ENCODE results near the gene TRUB1. TPM values are rescaled to one million over a fixed set of nuclear protein-coding genes. Genes with fewer than 3 reads are reported as not detected.

The TRUB1 gene
- total and polyA plus RNA-seq, 2 donors from 2014 or later: 11.5 to 17.1 TPM

- Histone ChIP-seq H3K4me1 (ENCODE audit: control insufficient read depth in 2 of 3, insufficient read depth in 2 of 3, low read depth in 1 of 3, low read length in 3 of 3) (peaks cover 0 to 8% (median 0%) of the 10 kb centered on the region in 3 donors), H3K27ac (ENCODE audit: low read depth in 2 of 2, low read length in 2 of 2) (no peak overlapping the region), H3K9me3 (ENCODE audit: control insufficient read depth in 2 of 3, insufficient read depth in 1 of 3, low read length in 3 of 3) (no peaks in the 10 kb centered on the region), H3K27me3 (ENCODE audit: control insufficient read depth, insufficient read depth, low read length) (no peaks in the 10 kb centered on the region), H3K4me3 (ENCODE audit: low read length in 3 of 3) (no peak overlapping the region), H3K36me3 (ENCODE audit: control insufficient read depth in 2 of 3, insufficient read depth in 3 of 3, low read length in 3 of 3) (peaks cover 3 to 9% (median 5%) of the 10 kb centered on the region in 3 donors), H3K9ac (ENCODE audit: low read length in 3 of 3) (no peak overlapping the region)
- intact Hi-C loops (cut with DNase I): no loop called here
- DNase-seq (no peak), FAIRE-seq (no peak)
- no peak for TF ChIP-seq CTCF (IDR thresholded peaks at IDR 0.05; ENCODE audit: borderline replicate concordance, extremely low read depth, insufficient read depth)
Measured at GRCh38 chr10:114943000-114943399, 5.0 kb downstream of the TRUB1 start.

- H3K9ac ChIP-seq (ENCODE audit: low read length in 3 of 3): no peak overlapping the region
- no peak overlapping the region for H3K27ac ChIP-seq (ENCODE audit: low read depth in 2 of 2, low read length in 2 of 2)
- H3K4me1 ChIP-seq (ENCODE audit: control insufficient read depth in 2 of 3, insufficient read depth in 2 of 3, low read depth in 1 of 3, low read length in 3 of 3): no peaks in the 10 kb centered on the region
- H3K9me3 ChIP-seq (ENCODE audit: control insufficient read depth in 2 of 3, insufficient read depth in 1 of 3, low read length in 3 of 3): no peaks in the 10 kb centered on the region
- peaks cover 0 to 3% (median 0%) of the 10 kb centered on the region in 3 donors for H3K36me3 ChIP-seq (ENCODE audit: control insufficient read depth in 2 of 3, insufficient read depth in 3 of 3, low read length in 3 of 3)
- no peaks in the 10 kb centered on the region for H3K27me3 ChIP-seq (ENCODE audit: control insufficient read depth, insufficient read depth, low read length)
- TF ChIP-seq CTCF (IDR thresholded peaks at IDR 0.05; ENCODE audit: borderline replicate concordance, extremely low read depth, insufficient read depth): no peak
- FAIRE-seq (no peak), DNase-seq (no peak)
- intact Hi-C loops (cut with DNase I): no loop called here
- H3K4me3 ChIP-seq (ENCODE audit: low read length in 3 of 3): no peak overlapping the region
Measured at GRCh38 chr10:114953047-114953446, 15.1 kb downstream of the TRUB1 start.

- Histone ChIP-seq H3K9me3 (ENCODE audit: control insufficient read depth in 2 of 3, insufficient read depth in 1 of 3, low read length in 3 of 3) (no peaks in the 10 kb centered on the region), H3K9ac (ENCODE audit: low read length in 3 of 3) (no peak overlapping the region), H3K27me3 (ENCODE audit: control insufficient read depth, insufficient read depth, low read length) (no peaks in the 10 kb centered on the region), H3K4me3 (ENCODE audit: low read length in 3 of 3) (no peak overlapping the region), H3K27ac (ENCODE audit: low read depth in 2 of 2, low read length in 2 of 2) (no peak overlapping the region), H3K36me3 (ENCODE audit: control insufficient read depth in 2 of 3, insufficient read depth in 3 of 3, low read length in 3 of 3) (no peaks in the 10 kb centered on the region), H3K4me1 (ENCODE audit: control insufficient read depth in 2 of 3, insufficient read depth in 2 of 3, low read depth in 1 of 3, low read length in 3 of 3) (no peaks in the 10 kb centered on the region)
- intact Hi-C loops (cut with DNase I): no loop called here
- FAIRE-seq: no peak
- no peak for DNase-seq
- no peak for TF ChIP-seq CTCF (IDR thresholded peaks at IDR 0.05; ENCODE audit: borderline replicate concordance, extremely low read depth, insufficient read depth)
Measured at GRCh38 chr10:114955984-114956383, 18.0 kb downstream of the TRUB1 start.

- intact Hi-C loops (cut with DNase I): no loop called here
- Histone ChIP-seq H3K27ac (ENCODE audit: low read depth in 2 of 2, low read length in 2 of 2) (no peak overlapping the region), H3K4me1 (ENCODE audit: control insufficient read depth in 2 of 3, insufficient read depth in 2 of 3, low read depth in 1 of 3, low read length in 3 of 3) (no peaks in the 10 kb centered on the region), H3K36me3 (ENCODE audit: control insufficient read depth in 2 of 3, insufficient read depth in 3 of 3, low read length in 3 of 3) (no peaks in the 10 kb centered on the region), H3K9ac (ENCODE audit: low read length in 3 of 3) (no peak overlapping the region), H3K4me3 (ENCODE audit: low read length in 3 of 3) (no peak overlapping the region), H3K27me3 (ENCODE audit: control insufficient read depth, insufficient read depth, low read length) (no peaks in the 10 kb centered on the region), H3K9me3 (ENCODE audit: control insufficient read depth in 2 of 3, insufficient read depth in 1 of 3, low read length in 3 of 3) (no peaks in the 10 kb centered on the region)
- no peak for FAIRE-seq
- DNase-seq: no peak
- no peak for TF ChIP-seq CTCF (IDR thresholded peaks at IDR 0.05; ENCODE audit: borderline replicate concordance, extremely low read depth, insufficient read depth)
Measured at GRCh38 chr10:114956466-114956865, 18.5 kb downstream of the TRUB1 start.

Data from kidney (tissue), 14 donors.